ENCODE results near the gene NT5DC1.

The NT5DC1 gene

GRCh38 chr6:116139917-116140316 lies 39.3 kb downstream of the NT5DC1 start:
- no peak for DNase-seq (ENCODE audit: low read depth)

DNA sequence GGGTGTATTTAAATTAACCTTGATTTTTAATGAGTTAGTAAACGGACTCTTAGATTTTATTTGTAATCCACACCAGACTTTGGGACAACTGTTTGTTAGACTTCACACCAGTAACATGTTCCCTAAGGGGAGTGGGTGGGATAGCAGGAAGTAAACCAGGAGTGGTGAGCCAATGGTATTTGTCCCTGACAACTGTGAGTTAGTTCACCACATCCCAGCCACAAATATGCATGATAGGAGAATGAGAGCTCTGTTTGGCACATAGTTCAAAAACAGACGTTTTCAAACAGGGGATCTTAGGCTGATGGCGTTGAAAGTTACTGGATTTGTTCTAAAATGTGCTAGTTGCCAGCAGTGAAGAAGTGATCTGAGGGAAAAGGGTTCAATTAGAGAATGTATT lies 44.0 kb downstream of the NT5DC1 start:
- no peak for DNase-seq (ENCODE audit: low read depth)

DNA sequence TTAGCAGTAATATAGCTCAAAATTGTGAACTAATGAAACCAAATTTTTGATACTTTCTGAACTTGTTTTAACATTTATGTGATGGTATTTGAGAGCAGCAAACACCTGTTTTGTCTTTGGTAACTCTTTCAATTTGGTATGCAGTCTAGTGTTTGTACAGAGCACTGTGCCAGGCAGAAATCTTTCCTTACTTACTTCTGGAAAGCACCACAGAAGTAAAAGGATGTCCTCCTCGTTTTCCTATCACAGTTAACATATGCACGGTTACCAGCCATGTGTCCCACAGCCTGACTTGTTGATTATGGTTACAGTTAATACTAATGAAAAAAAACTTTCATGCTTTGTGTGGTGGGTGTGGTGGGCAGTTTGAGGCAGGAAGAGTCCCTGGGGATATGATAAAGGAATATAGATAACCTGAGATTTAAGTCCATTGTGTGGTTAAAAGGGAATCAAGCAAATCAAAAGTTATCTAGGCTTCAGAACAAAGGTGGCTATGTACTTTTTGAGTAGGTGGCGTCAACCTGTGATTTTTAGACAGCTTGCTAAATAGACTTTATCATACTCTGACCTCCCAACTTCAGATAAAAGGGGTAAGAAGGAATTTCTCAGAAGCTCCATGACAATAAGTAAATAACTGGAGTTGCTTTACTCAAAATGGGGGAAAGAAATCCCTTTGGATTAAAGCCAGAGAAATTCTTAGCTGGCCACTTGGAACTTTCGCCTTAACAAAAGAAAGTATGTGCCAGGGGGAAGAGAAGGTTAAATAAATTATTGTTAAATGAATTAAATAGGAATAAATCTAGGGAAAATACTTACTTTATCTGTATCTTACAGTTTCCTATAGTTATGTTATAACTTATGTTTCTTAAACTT lies 45.4 kb downstream of the NT5DC1 start:
- no peak for DNase-seq (ENCODE audit: low read depth)

GRCh38 chr6:116152620-116153019 lies 52.0 kb downstream of the NT5DC1 start:
- DNase-seq (ENCODE audit: low read depth): no peak

DNA sequence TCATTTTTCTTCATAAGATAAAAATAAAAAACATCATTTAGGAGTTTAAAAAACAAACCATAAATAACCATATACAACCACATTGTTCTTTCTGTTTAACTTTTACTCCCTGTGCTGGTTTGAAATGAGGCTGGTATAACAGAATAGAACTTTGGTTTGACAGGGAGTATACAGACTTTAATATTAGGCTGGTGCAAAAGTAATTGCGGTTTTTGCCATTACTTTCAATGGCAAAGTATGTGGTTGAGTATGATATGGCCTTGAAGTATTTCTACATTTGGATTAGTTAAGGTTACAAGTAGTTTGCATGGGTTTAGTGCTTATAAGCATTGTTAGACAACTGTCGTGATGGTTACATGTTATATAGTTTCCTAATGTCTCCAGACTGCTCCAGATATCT lies 54.2 kb downstream of the NT5DC1 start:
- DNase-seq (ENCODE audit: low read depth): no peak

GRCh38 chr6:116156405-116157326 lies 56.0 kb downstream of the NT5DC1 start:
- no peak for DNase-seq (ENCODE audit: low read depth)

DNA sequence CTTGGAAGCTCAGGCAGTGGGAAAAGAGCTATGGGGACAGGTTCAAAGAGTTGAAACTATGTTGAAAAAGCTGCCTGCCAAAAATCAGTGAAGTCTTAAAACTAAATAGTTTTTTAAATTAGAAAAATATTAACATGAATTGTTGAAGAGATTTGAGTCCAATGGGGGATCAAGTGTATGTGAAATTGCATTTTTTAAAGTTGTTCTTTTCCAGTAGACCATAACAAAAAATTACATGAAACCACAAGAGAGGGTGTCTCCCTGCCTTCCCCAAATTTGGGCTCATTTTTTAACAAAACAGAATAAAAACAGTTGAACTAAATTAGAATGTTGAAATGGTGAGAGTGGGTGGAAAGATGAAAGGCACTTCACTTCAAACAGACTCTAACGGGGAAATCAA lies 56.7 kb downstream of the NT5DC1 start:
- DNase-seq (ENCODE audit: low read depth): no peak

GRCh38 chr6:116158641-116159040 lies 58.0 kb downstream of the NT5DC1 start:
- no peak for DNase-seq (ENCODE audit: low read depth)

- DNase-seq (ENCODE audit: low read depth): no peak
Observed at GRCh38 chr6:116159782-116160524, 59.3 kb downstream of the NT5DC1 start.

GRCh38 chr6:116165596-116165995 lies 64.9 kb downstream of the NT5DC1 start:
- no peak for DNase-seq (ENCODE audit: low read depth)

DNA sequence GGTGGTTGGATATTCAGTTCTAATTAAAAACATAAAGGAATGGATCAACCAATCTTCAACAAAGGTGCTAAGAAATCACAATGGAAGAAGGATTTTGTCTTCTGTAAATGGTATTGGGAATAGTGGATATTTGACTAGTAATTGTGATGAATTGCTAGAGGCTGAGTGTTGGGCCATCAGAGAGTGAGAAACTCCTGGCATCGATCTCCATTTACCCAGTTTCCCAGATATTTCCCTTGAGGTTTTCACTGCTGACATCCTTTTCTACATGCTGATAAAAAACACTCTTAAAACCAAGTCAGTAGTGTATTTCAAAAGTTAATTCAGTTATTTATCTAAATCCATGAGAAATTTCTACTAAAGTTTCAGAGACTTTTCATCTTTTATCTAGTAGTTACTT lies 65.7 kb downstream of the NT5DC1 start:
- no peak for DNase-seq (ENCODE audit: low read depth)

- DNase-seq (ENCODE audit: low read depth): no peak
Observed at GRCh38 chr6:116168148-116168547, 67.5 kb downstream of the NT5DC1 start.

- no peak for DNase-seq (ENCODE audit: low read depth)
Observed at GRCh38 chr6:116169880-116170279, 69.2 kb downstream of the NT5DC1 start.

DNA sequence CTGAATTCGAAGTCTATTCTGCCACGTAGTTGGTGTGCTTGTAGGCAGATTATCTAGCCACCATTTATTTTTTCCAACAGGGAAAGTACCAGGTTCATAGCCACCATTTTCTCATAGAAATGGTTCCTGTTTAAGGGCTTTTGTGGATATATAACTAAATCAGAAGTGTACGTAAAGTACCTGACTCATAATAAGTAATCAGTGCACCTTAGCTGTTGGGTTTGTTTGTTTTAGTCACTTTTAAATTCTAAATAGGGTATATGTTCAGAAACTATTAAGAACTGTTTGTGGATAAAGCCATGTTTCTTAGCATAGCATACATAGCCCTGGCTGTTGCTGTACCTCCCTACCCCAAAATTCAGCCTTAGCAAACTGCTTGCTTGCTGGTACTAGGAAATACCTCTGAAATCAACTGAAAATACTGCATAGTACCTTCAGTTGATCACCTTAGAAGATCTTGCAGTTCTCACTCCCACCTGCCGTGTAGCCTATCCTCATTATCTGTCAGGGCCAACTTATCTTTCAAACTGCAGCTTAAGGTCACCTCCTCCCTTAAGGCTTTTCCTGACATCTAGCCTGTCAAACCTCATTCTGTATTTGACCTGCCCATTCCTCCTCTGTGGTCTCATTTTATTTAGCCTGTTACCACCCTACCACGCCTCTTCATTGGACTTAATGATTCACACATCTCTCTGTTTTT lies 69.9 kb downstream of the NT5DC1 start:
- DNase-seq (ENCODE audit: low read depth): no peak

GRCh38 chr6:116173928-116174327 lies 73.3 kb downstream of the NT5DC1 start:
- DNase-seq (ENCODE audit: low read depth): no peak

- no peak for DNase-seq (ENCODE audit: low read depth)
Observed at GRCh38 chr6:116175344-116175743, 74.7 kb downstream of the NT5DC1 start.

- DNase-seq (ENCODE audit: low read depth): no peak
Observed at GRCh38 chr6:116176596-116176995, 75.9 kb downstream of the NT5DC1 start.

DNA sequence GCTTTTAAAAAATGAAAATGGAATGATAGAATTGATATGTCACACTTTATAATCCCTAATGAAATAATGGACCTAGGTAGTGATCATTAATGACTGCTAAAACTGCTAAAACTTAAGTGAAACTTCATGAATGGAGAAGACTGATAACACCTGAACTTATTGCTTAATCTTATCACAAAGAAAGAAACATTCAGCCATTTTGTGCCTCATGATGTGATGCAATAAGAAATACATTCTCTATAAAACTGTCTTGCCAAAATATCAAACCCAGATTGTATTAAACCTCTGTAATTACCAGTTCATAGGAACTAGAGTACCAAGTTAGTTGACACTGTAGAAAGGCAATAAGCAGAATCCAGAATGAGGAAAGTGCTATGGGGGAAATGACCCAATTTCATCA lies 79.7 kb downstream of the NT5DC1 start:
- DNase-seq (ENCODE audit: low read depth): no peak

GRCh38 chr6:116189472-116189871 lies 88.8 kb downstream of the NT5DC1 start:
- no peak for DNase-seq (ENCODE audit: low read depth)

DNA sequence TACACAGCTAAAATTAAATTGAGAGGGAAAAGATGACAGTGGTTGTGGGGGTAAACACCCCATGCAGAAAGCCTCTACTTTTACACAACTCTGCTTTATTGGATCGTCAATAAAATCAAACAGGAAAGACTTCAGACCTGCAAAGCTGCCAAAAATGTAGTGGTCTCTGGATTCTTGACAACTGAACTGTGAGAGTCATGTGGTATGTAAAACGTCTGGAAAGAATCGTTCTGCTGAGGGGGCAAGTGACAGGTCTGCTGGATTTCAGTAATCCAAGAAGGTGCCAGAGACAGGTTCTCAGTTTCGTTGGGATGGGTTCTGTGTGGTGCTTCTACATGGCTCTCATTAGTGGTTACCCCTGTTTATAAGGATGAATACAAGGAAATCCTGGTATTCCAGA lies 89.9 kb downstream of the NT5DC1 start:
- DNase-seq (ENCODE audit: low read depth): no peak

GRCh38 chr6:116191881-116192280 lies 91.2 kb downstream of the NT5DC1 start:
- no peak for DNase-seq (ENCODE audit: low read depth)

DNA sequence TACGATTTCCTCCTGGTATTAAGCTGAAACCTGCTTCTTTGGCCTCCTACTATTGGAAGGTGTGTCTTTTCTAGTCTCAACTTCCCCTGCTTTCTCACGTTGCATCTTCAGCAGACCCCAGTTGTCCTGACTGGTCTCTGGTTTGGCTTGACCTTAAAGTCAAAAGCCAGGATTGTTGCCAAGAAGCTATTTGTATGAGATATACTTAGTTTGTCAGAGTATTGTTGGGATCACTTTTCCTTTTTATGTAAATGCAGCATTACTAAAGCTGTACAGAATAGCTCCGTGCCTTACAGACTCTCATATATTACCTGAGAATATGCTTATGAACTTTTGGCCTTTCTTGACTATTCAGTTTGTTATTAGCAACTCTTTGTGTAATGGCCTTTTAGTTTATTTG lies 92.1 kb downstream of the NT5DC1 start:
- DNase-seq (ENCODE audit: low read depth): no peak

Measured in activated T-helper 1 cell treated with Interleukin-2 at 50 U/mL for 16 hours (primary cell).